HG03575 (cell line): ENCODE data around the gene NFAT5.
"Not testable (repeated sequence)": the region's sequence is repeated elsewhere in the genome, so short reads cannot be mapped to it uniquely, and the experiment has no call there.

Experiments
- ATAC-seq: cut with Tn5 transposase; IDR thresholded peaks from one replicate; pipeline ENCODE4 v1.9.1; 2021; ENCODE audit not compliant: unreplicated experiment, insufficient number of reproducible peaks, low FRiP score; ENCODE audit errors: extremely low read depth

The NFAT5 gene

GRCh38 chr16:69581297-69581696, 15.5 kb downstream of the NFAT5 start:
- no peak for ATAC-seq

DNA sequence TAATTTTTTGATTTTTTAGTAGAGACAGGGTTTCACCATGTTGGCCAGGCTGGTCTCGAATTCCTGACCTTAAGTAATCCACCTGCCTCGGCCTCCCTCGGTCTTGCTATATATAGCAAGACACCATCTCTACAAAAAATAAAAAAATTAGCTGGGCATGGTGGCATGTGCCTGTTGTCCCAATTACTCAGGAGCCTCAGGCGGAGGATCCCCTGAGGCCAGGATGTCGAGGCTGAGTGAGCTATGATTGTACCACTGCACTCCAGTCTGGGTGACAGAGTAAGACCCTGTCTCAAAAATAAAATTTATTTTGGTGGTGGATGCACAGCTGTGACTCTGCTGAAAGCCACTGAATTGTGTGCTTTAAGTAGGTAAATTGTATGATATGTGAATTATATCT, 18.7 kb downstream of the NFAT5 start:
- not testable (repeated sequence) for ATAC-seq

DNA sequence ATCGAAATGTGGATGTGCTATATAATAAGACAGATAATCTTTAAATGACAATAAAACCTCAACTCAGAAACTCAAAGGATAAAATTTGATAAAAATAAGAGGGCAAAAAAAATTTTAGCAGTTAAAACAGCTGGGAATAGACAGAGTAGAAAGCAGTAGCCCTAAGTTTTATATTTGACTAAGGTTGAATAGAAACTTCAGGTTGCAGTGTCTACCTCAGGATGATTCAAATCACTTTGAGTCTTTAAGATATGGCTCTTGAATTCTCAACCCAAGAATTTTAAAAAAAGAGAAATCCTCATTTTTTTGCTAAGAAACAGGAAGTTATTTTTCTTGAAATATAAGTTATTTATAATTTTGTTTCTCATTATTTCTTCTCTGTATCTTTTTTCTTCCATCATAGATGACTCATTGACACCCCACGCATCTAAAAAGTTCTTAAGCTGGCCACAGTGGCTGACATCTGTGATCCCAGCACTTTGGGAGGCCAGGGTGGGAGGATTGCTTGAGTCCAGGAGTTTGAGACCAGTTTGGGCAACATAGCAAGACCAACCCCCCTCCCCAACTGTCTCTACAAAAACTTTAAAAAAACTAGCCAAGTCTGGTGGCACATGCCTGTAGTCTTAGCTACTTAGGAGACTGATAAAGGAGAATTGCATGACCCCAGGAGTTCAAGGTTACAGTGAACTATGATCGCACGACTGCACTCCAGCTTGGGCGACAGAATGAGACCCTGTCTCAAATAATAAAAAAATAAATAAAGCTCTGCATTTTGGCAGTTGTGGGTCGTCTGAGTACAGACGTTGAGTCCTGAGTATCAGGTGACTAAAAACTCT, 23.9 kb downstream of the NFAT5 start:
- ATAC-seq = no peak

DNA sequence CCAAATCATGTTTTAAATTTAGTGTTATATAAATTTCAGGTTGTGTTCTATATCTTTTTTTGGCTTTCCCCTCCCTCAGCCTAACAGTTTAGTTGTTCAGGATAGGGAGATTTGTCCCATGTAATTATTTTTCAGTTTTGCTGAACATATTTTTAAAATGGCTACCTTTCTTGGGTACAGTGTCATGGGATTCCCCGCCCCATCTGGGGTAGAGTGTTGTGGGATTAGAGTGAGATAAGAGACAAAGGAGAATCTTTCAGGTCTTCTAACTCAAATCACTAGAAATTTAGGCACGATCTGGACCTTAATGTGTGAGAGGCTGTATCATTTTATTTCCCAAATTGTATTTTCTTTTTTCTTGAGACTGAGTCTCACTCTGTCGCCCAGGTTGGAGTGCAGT, 24.8 kb downstream of the NFAT5 start:
- ATAC-seq = no peak

GRCh38 chr16:69593751-69594255, 28.0 kb downstream of the NFAT5 start:
- ATAC-seq = no peak

DNA sequence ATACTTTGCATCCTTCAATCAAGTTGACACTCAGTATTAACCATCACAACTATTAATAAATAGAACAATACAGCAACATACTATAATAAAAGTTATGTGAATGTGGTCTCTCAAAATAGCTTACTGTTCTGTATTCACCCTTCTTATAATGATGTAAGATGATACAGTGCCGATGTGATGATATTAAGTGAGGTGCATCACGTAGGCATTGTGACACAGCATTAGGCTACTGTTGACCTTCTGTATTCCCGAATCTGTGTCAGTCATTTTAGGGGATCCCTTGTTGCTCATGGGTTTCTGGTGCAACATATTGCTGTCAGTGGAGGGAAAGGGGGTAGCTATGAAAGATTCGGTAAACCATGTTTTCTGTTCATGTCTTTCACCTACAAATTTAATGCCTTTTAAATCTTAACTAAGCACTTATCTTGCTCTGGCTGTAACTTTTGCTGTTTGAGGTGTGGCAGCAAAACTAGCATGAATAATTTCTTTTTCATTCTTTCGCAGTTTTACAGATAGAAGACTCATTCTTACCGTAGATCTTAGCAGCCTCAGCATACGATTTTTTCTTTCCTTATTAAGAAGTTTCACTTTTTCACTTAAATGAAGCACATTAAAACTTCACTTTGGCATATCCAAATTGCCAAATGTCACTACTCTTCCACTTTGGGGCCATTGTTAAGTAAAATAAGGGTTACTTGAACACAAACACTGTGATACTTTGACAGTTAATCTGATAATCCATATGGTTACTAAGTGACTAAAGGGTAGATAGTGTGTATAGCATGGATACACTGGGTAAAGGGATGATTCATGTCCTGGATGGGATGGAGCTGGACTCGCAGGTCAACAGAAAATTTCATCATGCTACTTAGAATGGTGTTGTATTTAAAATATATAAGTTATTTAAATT, 29.6 kb downstream of the NFAT5 start:
- ATAC-seq = no peak

GRCh38 chr16:69596801-69597200, 31.0 kb downstream of the NFAT5 start:
- no peak for ATAC-seq

GRCh38 chr16:69598045-69598444, 32.3 kb downstream of the NFAT5 start:
- ATAC-seq = no peak

DNA sequence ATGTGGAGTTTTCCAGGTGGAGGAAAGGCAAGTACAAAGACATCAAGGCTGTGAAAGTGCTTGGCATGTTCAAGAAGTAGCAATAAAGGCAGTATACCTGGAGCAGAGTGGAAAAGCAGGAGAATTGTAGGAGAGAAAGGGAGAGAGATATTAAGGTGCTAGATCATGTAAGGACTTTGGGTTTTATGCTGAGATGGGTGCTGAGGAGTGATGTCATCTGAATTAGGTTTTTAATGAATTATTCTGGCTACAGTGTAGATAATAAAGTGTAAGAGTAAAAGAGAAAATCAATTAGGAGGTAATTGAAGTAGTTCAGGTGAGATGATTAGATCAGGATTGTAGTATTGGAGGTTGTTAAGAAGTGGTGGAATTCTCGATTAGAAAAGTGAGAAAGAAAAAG, 34.0 kb downstream of the NFAT5 start:
- ATAC-seq = no peak

DNA sequence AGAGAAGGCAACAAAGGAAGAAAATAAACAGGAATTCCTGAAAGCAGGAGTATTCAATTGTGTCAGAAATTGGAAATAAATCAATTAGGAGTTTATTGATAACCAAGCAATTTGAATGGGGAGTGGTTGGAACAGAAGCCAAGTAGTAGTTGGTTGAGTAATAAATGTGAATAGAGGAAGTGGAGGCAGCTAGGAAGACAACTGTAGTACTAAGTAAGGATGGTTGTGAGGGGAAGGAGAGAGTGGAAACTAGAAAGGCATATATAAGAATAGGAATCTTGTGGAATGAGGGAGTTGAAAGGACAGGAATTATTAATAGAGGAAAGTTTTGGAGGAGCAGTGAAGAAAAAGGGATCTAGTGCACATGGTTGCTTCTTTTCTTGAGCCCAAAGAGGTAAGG, 34.4 kb downstream of the NFAT5 start:
- no peak for ATAC-seq

- no peak for ATAC-seq
These were observed 35.5 kb downstream of the NFAT5 start for GRCh38 chr16:69601250-69601649.

DNA sequence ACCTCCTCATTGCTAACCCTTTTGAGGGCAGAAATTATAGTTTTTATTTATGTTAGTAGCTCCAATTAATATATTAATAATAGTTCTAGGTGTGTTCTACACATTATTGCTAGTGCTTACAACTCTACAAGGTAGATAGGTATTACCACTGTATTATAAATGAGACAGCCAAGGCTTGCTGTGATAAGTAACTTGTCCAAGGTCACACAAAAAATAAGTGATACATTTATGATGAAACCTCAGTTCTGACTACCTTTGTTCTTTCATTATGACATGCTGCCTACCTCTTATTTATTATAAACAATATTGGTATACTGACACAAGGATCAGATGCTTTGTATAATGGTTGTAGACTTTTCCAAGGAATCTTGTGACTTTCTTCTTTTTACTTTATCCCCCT, 41.2 kb downstream of the NFAT5 start:
- ATAC-seq = no peak

DNA sequence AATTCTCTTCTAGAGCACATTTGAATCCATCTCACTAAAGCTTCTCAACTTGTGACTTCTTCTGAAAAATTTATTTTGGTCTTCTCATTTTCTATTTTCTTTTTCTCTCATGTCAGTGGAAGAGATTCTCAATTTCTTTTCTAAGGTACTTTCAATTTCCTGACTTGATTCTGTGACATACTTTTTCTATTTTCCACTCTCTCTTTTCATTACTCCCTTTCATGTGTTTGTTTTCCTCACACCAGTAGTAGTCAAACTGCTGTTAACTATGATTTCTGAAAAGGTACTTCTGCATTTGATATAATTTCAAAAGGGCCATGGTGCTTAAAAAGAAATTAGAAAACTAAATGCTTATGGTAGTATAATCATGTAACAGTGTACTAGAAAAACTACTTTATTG, 41.9 kb downstream of the NFAT5 start:
- ATAC-seq = no peak

GRCh38 chr16:69610356-69610755, 44.6 kb downstream of the NFAT5 start:
- ATAC-seq = no peak

- ATAC-seq = no peak
These were observed 45.4 kb downstream of the NFAT5 start for GRCh38 chr16:69611103-69611640.

- ATAC-seq = no peak
These were observed 47.8 kb downstream of the NFAT5 start for GRCh38 chr16:69613378-69614154.

GRCh38 chr16:69615528-69615927, 49.8 kb downstream of the NFAT5 start:
- no peak for ATAC-seq

DNA sequence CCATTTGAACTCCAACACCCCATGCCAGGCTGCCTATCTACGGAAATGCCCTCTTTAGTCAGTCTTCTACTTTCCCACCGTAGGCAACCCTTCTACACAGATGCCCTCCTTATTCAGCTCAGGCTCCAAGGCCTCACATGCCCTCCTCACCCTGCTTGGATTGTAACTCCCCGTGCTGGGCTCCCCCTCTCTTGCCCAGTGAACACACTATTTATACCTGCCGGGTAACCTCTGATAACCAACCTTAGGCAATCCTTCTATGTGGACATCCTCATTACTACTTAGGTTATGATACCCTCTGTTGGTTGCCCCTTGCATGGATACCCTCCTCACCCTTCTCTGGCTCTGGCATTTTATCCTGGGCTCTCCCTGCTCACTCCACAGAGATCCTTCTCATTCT, 50.3 kb downstream of the NFAT5 start:
- ATAC-seq = no peak

DNA sequence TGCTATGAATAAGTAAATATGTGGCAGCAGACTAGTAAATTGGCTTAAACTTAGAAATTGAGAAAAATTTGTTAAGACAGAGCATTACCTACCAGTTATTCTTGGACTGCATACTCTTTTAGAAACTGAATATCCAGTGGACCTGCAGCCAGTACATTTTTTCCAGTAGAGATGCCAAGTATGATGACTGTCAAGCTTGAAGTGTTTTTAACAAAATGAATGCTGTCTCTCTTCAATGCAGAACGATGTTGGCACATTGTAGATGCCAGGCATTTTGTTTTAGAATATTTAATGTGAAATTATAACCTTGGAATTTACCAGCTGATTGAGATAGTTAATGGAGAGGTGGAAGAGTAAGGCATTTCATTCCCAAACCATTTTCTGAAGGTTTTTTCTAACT, 52.5 kb downstream of the NFAT5 start:
- ATAC-seq = no peak
